Measurements from ENCODE around the gene DARS1.
A peak's percentile ranks its signal among the peaks of the same experiment; 100 is the strongest.
"Not testable (repeated sequence)": the region's sequence is repeated elsewhere in the genome, so short reads cannot be mapped to it uniquely, and the experiment has no call there.

The DARS1 gene

GRCh38 chr2:135942936-135943688 lies 42.3 kb downstream of the DARS1 start:
- DNase-seq, result no peak

GRCh38 chr2:135936524-135936923 lies 48.9 kb downstream of the DARS1 start:
- DNase-seq, result no peak

- DNase-seq, result no peak
These were observed 49.5 kb downstream of the DARS1 start for GRCh38 chr2:135935914-135936313.

GRCh38 chr2:135931776-135932443 lies 53.5 kb downstream of the DARS1 start:
- DNase-seq, result no peak

- no peak for DNase-seq
These were observed 58.8 kb downstream of the DARS1 start for GRCh38 chr2:135926605-135927004.

- no peak for DNase-seq
These were observed 59.9 kb downstream of the DARS1 start for GRCh38 chr2:135925571-135925970.

GRCh38 chr2:135916207-135916606 lies 69.2 kb downstream of the DARS1 start:
- DNase-seq, result peak; percentile 7 to 61

- no peak for DNase-seq
These were observed 70.9 kb downstream of the DARS1 start for GRCh38 chr2:135914485-135914884.

- peak; percentile 2 to 49 for DNase-seq
These were observed 71.6 kb downstream of the DARS1 start for GRCh38 chr2:135913727-135914365.

GRCh38 chr2:135909976-135910375 lies 75.5 kb downstream of the DARS1 start:
- DNase-seq, result no peak

GRCh38 chr2:135905679-135906078 lies 79.7 kb downstream of the DARS1 start:
- no peak for DNase-seq

GRCh38 chr2:135904341-135904989 lies 81.0 kb downstream of the DARS1 start:
- no peak for DNase-seq

- peak; percentile 20 to 50 for DNase-seq
These were observed 81.8 kb downstream of the DARS1 start for GRCh38 chr2:135903650-135904049.

- no peak for DNase-seq
These were observed 85.9 kb downstream of the DARS1 start for GRCh38 chr2:135899567-135899966.

- no peak for DNase-seq
These were observed 87.1 kb downstream of the DARS1 start for GRCh38 chr2:135898234-135898786.

GRCh38 chr2:135894930-135895329 lies 90.5 kb downstream of the DARS1 start:
- DNase-seq, result no peak

- DNase-seq, result no peak
These were observed 92.0 kb downstream of the DARS1 start for GRCh38 chr2:135893374-135893794.

GRCh38 chr2:135890835-135891234 lies 94.6 kb downstream of the DARS1 start:
- no peak for DNase-seq

- no peak for DNase-seq
These were observed 95.3 kb downstream of the DARS1 start for GRCh38 chr2:135890149-135890548.

- DNase-seq, result not testable (repeated sequence)
These were observed 96.8 kb downstream of the DARS1 start for GRCh38 chr2:135888587-135888986.

- DNase-seq, result no peak
These were observed 99.7 kb downstream of the DARS1 start for GRCh38 chr2:135885709-135886108.

GRCh38 chr2:135882415-135882814 lies 103.0 kb downstream of the DARS1 start:
- peak; percentile 80 to 84 for DNase-seq

- DNase-seq, result not testable (repeated sequence)
These were observed 108.7 kb downstream of the DARS1 start for GRCh38 chr2:135876770-135877169.

Data from NCI-H524 (cell line).